ENCODE results near the gene KANK4.

Gene KANK4

GRCh38 chr1:62196086-62196690 lies 123.0 kb downstream of the KANK4 start:
- no peak for DNase-seq

- no peak for DNase-seq
Observed at GRCh38 chr1:62194651-62195544, 124.3 kb downstream of the KANK4 start, which contains the start of gene L1TD1. Gene L1TD1 (plus strand): TSS chr1:62194849. CDS start chr1:62206629, 11,780 bp downstream.

- DNase-seq = no peak
Observed at GRCh38 chr1:62188111-62188510, 131.1 kb downstream of the KANK4 start.

GRCh38 chr1:62187548-62187947 lies 131.7 kb downstream of the KANK4 start:
- no peak for DNase-seq

All from T-helper 1 cell (primary cell).